SU-DHL-6 (cell line): Measurements from ENCODE around the gene SARM1.

Experiments used
- H2AFZ ChIP-seq: fragments of 200-600 bp; sonication (generic); 2 replicates; pipeline ENCODE4 v1.6.1; 2014; ENCODE audit warnings: low read depth, mild to moderate bottlenecking, moderate library complexity, mixed read lengths, antibody characterized with exemption, low read length; ENCODE audit not compliant: severe bottlenecking
- H3F3A ChIP-seq: fragments of 200-600 bp; shearing (Covaris generic); 2 replicates; pipeline ENCODE4 v1.6.0; 2016; ENCODE audit warnings: antibody characterized with exemption, mild to moderate bottlenecking; ENCODE audit not compliant: insufficient read depth
- H3K27ac ChIP-seq: fragments of 200-600 bp; sonication (generic); 2 replicates; pipeline ENCODE4 v1.5.1; 2016; ENCODE audit warnings: low read depth, mild to moderate bottlenecking, low read length, moderate library complexity, mixed read lengths
- H3K27me3 ChIP-seq: fragments of 200-600 bp; sonication (generic), shearing (Covaris generic); 2 replicates; pipeline ENCODE4 v1.6.0; 2014; ENCODE audit warnings: mild to moderate bottlenecking, low read length
- H3K36me3 ChIP-seq: fragments of 200-600 bp; sonication (generic); 2 replicates; pipeline ENCODE4 v1.6.1; 2014; ENCODE audit warnings: mild to moderate bottlenecking, low read length, mixed read lengths
- H3K4me2 ChIP-seq: fragments of 300-600, 200-600 bp; shearing (Covaris generic), sonication (generic); 2 replicates; pipeline ENCODE4 v1.6.0; 2014; ENCODE audit warnings: low read length, low read depth, mild to moderate bottlenecking; ENCODE audit not compliant: poor library complexity, severe bottlenecking
- H3K4me3 ChIP-seq: fragments of 200-600 bp; sonication (generic); 2 replicates; pipeline ENCODE4 v1.5.1; 2014; ENCODE audit warnings: antibody characterized with exemption, low read length, mild to moderate bottlenecking, mixed read lengths; ENCODE audit not compliant: insufficient read depth, poor library complexity, severe bottlenecking
- H3K79me2 ChIP-seq: fragments of 200-600 bp; sonication (generic); 2 replicates; pipeline ENCODE4 v1.6.1; 2014; ENCODE audit warnings: mild to moderate bottlenecking, low read length, moderate library complexity; ENCODE audit not compliant: insufficient read depth
- H3K9ac ChIP-seq: fragments of 200-600 bp; sonication (generic); 2 replicates; pipeline ENCODE4 v1.7.0; 2014; ENCODE audit warnings: mild to moderate bottlenecking, low read length
- H3K9me2 ChIP-seq: fragments of 200-600 bp; sonication (generic); replicated peaks from 2 replicates; pipeline ENCODE4 v1.6.1; 2014; ENCODE audit warnings: low read length; ENCODE audit not compliant: insufficient read depth
- H3K9me3 ChIP-seq: fragments of 200-600 bp; sonication (generic); 2 replicates; pipeline ENCODE4 v1.6.1; 2014; ENCODE audit warnings: low read length, mixed read lengths; ENCODE audit not compliant: insufficient read depth
- H4K20me1 ChIP-seq: fragments of 200-600 bp; sonication (generic); 2 replicates; pipeline ENCODE4 v1.6.1; 2014; ENCODE audit warnings: low read depth, mild to moderate bottlenecking, antibody characterized with exemption, low read length, moderate library complexity, mixed read lengths
- EZH2phosphoT487 ChIP-seq: fragments of 200-600 bp; sonication (generic), shearing (Covaris generic); conservative IDR thresholded peaks from 2 replicates; pipeline ENCODE4 v1.6.1; 2018; ENCODE audit warnings: mild to moderate bottlenecking, antibody characterized with exemption, low read length, moderate library complexity, mixed read lengths
- TF ChIP-seq, protein P1 (sequence below): fragments of 200-600 bp; sonication (generic); IDR thresholded peaks from one replicate; pipeline ENCODE4 v1.5.1; 2017; ENCODE audit warnings: antibody characterized with exemption, mild to moderate bottlenecking, low read length, moderate library complexity; ENCODE audit not compliant: insufficient read depth, poor library complexity, severe bottlenecking

Gene SARM1

DNA sequence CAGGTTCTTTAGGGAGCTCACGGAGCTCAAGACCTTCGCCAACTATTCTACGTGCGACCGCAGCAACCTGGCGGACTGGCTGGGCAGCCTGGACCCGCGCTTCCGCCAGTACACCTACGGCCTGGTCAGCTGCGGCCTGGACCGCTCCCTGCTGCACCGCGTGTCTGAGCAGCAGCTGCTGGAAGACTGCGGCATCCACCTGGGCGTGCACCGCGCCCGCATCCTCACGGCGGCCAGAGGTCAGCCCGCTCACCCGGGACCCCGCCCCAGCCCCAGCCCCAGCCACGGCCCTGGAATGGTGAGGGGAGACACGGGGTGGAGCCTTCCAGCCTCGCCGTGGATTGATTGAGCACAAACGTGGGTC lies 13.5 kb downstream of the SARM1 start:
- H3F3A ChIP-seq, result no peaks in the 10 kb centered on the region
- TF ChIP-seq, protein P1, sequence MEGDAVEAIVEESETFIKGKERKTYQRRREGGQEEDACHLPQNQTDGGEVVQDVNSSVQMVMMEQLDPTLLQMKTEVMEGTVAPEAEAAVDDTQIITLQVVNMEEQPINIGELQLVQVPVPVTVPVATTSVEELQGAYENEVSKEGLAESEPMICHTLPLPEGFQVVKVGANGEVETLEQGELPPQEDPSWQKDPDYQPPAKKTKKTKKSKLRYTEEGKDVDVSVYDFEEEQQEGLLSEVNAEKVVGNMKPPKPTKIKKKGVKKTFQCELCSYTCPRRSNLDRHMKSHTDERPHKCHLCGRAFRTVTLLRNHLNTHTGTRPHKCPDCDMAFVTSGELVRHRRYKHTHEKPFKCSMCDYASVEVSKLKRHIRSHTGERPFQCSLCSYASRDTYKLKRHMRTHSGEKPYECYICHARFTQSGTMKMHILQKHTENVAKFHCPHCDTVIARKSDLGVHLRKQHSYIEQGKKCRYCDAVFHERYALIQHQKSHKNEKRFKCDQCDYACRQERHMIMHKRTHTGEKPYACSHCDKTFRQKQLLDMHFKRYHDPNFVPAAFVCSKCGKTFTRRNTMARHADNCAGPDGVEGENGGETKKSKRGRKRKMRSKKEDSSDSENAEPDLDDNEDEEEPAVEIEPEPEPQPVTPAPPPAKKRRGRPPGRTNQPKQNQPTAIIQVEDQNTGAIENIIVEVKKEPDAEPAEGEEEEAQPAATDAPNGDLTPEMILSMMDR, result no peak
- no peak for TF ChIP-seq EZH2phosphoT487
- no peaks in the 10 kb centered on the region for H3K79me2 ChIP-seq
- H2AFZ ChIP-seq, result peak overlapping the region; percentile 54
- H3K9me2 ChIP-seq, result no peaks in the 10 kb centered on the region
- peak overlapping the region; percentile 29 for H3K4me2 ChIP-seq
- 0 out of 2 replicates have a peak overlapping the region, but pooled peaks have one; percentile 21 for H3K9ac ChIP-seq
- H3K9me3 ChIP-seq, result no peaks in the 10 kb centered on the region
- H4K20me1 ChIP-seq, result no peaks in the 10 kb centered on the region
- H3K27me3 ChIP-seq, result no peaks in the 10 kb centered on the region
- no peaks in the 10 kb centered on the region for H3K36me3 ChIP-seq
- no peak overlapping the region for H3K4me3 ChIP-seq
- H3K27ac ChIP-seq, result no peak overlapping the region

DNA sequence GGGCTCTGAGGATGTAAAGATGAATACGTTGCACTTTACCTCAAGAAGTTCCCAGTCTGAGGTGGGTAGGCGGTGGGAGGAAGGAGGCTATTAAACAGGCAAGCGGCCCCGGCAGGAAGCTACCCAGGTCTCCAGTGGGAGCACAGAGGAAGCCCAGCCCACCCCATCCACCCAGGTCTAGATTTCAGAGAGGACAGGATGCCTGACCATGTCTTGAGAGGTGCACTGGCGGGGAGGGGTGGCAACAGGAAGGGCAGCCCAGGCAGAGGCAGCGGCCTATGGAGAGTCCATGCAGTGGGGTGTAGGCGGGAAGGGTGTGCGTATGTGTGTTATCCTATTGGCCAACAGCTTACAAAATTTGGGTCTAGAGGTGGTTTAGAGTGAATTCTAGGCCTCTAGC lies 13.9 kb downstream of the SARM1 start:
- Histone ChIP-seq H3K27me3 (no peaks in the 10 kb centered on the region), H3K27ac (no peak overlapping the region), H4K20me1 (no peaks in the 10 kb centered on the region), H2AFZ (no peak overlapping the region), H3K9ac (no peak overlapping the region), H3F3A (no peaks in the 10 kb centered on the region), H3K4me3 (no peak overlapping the region), H3K79me2 (no peaks in the 10 kb centered on the region), H3K4me2 (no peak overlapping the region), H3K9me3 (no peaks in the 10 kb centered on the region), H3K36me3 (no peaks in the 10 kb centered on the region), H3K9me2 (no peaks in the 10 kb centered on the region)
- TF ChIP-seq, protein P1, result no peak
- no peak for TF ChIP-seq EZH2phosphoT487

DNA sequence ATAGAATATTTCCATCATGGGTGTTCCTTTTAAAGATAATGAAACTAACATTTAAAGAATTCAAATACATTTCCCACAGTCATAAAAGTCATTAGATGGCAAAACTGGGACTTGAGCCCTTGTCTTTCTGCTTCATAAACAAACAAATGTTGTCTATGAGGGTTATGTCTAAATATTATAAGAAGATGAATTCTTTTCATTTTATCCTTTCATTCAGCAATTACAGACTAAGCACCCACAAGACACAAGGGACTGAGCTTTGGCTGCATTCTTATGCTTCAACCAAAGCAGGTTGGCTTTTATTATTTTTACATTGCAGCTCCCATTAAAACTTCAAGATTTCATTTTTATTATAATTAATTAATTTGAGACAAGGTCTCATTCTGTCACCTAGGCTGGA lies 14.9 kb downstream of the SARM1 start:
- no peak for TF ChIP-seq EZH2phosphoT487
- TF ChIP-seq, protein P1, result no peak
- H3K4me3 ChIP-seq, result no peak overlapping the region
- H3K4me2 ChIP-seq, result no peak overlapping the region
- no peaks in the 10 kb centered on the region for H3K9me2 ChIP-seq
- no peaks in the 10 kb centered on the region for H3K79me2 ChIP-seq
- no peaks in the 10 kb centered on the region for H3K36me3 ChIP-seq
- no peaks in the 10 kb centered on the region for H3K9me3 ChIP-seq
- H3K9ac ChIP-seq, result no peak overlapping the region
- H3K27me3 ChIP-seq, result no peaks in the 10 kb centered on the region
- no peak overlapping the region for H2AFZ ChIP-seq
- no peaks in the 10 kb centered on the region for H3F3A ChIP-seq
- H4K20me1 ChIP-seq, result no peaks in the 10 kb centered on the region
- no peak overlapping the region for H3K27ac ChIP-seq

DNA sequence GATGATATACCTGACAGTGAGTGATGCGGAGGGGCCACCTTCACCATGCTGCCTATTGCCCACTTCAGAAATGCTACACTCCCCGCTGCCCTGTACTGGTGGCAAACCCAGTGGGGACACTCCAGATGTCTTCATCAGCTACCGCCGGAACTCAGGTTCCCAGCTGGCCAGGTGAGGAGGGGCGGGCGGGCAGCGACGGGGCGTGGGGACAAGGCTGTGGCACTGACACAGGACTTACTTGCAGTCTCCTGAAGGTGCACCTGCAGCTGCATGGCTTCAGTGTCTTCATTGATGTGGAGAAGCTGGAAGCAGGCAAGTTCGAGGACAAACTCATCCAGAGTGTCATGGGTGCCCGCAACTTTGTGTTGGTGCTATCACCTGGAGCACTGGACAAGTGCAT lies 16.6 kb downstream of the SARM1 start:
- Histone ChIP-seq H3K79me2 (no peaks in the 10 kb centered on the region), H3K36me3 (no peaks in the 10 kb centered on the region), H3K9me3 (no peaks in the 10 kb centered on the region), H2AFZ (no peak overlapping the region), H3K9me2 (no peaks in the 10 kb centered on the region), H3K4me3 (no peak overlapping the region), H3K27me3 (no peaks in the 10 kb centered on the region), H3K27ac (no peak overlapping the region), H4K20me1 (no peaks in the 10 kb centered on the region), H3K9ac (no peak overlapping the region), H3F3A (no peaks in the 10 kb centered on the region), H3K4me2 (no peak overlapping the region)
- TF ChIP-seq EZH2phosphoT487, result no peak
- TF ChIP-seq, protein P1, result no peak
